DND-41 (cell line): ENCODE data around the gene WDR90.

Experiments
- ATAC-seq: fragments of 200-7000 bp; cut with Tn5 transposase; 3 replicates; pipeline ENCODE4 v1.9.1; 2021; ENCODE audit warnings: low read depth; ENCODE audit not compliant: insufficient read depth
- DNase-seq: peaks from one replicate; pipeline ENCODE4 v3.0.0-alpha.2; 2020
- H2AFZ ChIP-seq: 2 replicates; pipeline ENCODE4 v1.6.0; 2012; ENCODE audit warnings: low read depth, low read length
- H3K27ac ChIP-seq: 2 replicates; pipeline ENCODE4 v1.5.1; 2012; ENCODE audit warnings: low read length, inconsistent platforms
- H3K27me3 ChIP-seq: fragments of 200-600 bp; sonication (generic); 2 replicates; pipeline ENCODE4 v1.6.0; 2012; ENCODE audit warnings: low read length, mild to moderate bottlenecking, inconsistent platforms; ENCODE audit not compliant: insufficient read depth, poor library complexity
- H3K36me3 ChIP-seq: 2 replicates; pipeline ENCODE4 v1.5.1; 2012; ENCODE audit warnings: low read length, inconsistent platforms; ENCODE audit not compliant: insufficient read depth
- H3K4me1 ChIP-seq: 2 replicates; pipeline ENCODE4 v1.5.1; 2012; ENCODE audit warnings: mild to moderate bottlenecking, low read length; ENCODE audit not compliant: insufficient read depth
- H3K4me2 ChIP-seq: 2 replicates; pipeline ENCODE4 v1.6.0; 2012; ENCODE audit warnings: mild to moderate bottlenecking, moderate library complexity, low read length, inconsistent platforms; ENCODE audit not compliant: insufficient read depth
- H3K4me3 ChIP-seq, 2 experiments: fragments of 200-600 bp in 1 of 2; shearing (Covaris generic) in 1 of 2; 2 replicates each; pipeline ENCODE4 v1.5.1; 2012 to 2016; ENCODE audit warnings: inconsistent platforms in 2 of 2, low read length in 2 of 2, mild to moderate bottlenecking in 2 of 2, low read depth in 1 of 2, moderate library complexity in 1 of 2
- H3K79me2 ChIP-seq: 2 replicates; pipeline ENCODE4 v1.6.0; 2012; ENCODE audit warnings: low read length, inconsistent platforms; ENCODE audit not compliant: insufficient read depth
- H3K9ac ChIP-seq: 2 replicates; pipeline ENCODE4 v1.6.0; 2012; ENCODE audit warnings: low read depth, mild to moderate bottlenecking, inconsistent platforms, low read length, moderate library complexity
- H3K9me3 ChIP-seq: 2 replicates; pipeline ENCODE4 v1.5.1; 2012; ENCODE audit warnings: low read length, moderate library complexity, mild to moderate bottlenecking, inconsistent platforms; ENCODE audit not compliant: insufficient read depth, severe bottlenecking
- H4K20me1 ChIP-seq: 2 replicates; pipeline ENCODE4 v1.6.0; 2012; ENCODE audit warnings: low read length; ENCODE audit not compliant: insufficient read depth
- EZH2 ChIP-seq: IDR thresholded peaks from 3 replicates; pipeline ENCODE4 v1.6.1; 2012; ENCODE audit warnings: borderline replicate concordance, low read depth, mild to moderate bottlenecking, moderate library complexity, low read length, inconsistent platforms; ENCODE audit not compliant: severe bottlenecking
- TF ChIP-seq, protein P1 (sequence below): IDR thresholded peaks from 2 replicates; pipeline ENCODE4 v1.5.1; 2012; ENCODE audit warnings: borderline replicate concordance, low read length, moderate library complexity, mild to moderate bottlenecking; ENCODE audit not compliant: poor library complexity, severe bottlenecking; ENCODE audit errors: extremely low read depth

Gene WDR90

DNA sequence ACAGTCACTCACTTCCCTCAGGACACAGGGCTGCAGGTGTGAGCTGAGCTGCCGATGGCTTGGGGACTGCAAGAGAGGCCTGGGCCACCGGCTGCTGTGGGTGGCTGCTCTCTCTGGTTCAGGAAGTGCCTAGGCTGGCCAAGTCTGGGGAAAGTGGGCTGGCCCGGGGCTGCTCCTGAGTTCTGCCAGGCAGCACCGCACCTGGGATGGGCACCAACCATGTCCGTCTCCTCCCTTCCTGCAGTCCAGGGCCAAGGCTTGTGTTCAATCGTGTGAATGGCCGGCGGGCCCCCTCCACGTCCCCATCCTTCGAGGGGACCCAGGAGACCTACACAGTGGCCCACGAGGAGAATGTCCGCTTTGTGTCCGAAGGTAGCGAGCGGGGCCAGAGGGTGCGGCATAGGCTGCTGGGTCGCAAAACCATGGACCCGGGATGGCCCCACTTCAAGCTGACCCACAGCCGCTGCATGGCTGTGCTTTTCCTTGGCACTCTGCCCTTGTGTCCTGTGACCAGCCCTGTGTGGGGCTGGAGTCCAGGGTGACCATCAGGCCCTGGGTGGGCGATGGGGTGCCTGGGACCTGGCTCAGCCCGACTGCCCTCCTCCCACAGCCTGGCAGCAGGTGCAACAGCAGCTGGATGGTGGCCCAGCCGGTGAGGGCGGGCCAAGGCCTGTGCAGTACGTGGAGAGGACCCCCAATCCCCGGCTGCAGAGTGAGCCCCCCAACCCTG is 1.8 kb upstream of the WDR90 start:
- peaks cover 40% of the 10 kb centered on the region for H3K4me1 ChIP-seq
- TF ChIP-seq, protein P1, sequence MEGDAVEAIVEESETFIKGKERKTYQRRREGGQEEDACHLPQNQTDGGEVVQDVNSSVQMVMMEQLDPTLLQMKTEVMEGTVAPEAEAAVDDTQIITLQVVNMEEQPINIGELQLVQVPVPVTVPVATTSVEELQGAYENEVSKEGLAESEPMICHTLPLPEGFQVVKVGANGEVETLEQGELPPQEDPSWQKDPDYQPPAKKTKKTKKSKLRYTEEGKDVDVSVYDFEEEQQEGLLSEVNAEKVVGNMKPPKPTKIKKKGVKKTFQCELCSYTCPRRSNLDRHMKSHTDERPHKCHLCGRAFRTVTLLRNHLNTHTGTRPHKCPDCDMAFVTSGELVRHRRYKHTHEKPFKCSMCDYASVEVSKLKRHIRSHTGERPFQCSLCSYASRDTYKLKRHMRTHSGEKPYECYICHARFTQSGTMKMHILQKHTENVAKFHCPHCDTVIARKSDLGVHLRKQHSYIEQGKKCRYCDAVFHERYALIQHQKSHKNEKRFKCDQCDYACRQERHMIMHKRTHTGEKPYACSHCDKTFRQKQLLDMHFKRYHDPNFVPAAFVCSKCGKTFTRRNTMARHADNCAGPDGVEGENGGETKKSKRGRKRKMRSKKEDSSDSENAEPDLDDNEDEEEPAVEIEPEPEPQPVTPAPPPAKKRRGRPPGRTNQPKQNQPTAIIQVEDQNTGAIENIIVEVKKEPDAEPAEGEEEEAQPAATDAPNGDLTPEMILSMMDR, result no peak
- TF ChIP-seq EZH2, result no peak
- peak overlapping the region; percentile 87; the same call in 1 of the 2 replicates for H3K9ac ChIP-seq
- no peaks in the 10 kb centered on the region for H3K9me3 ChIP-seq
- H3K27ac ChIP-seq, result no peak overlapping the region
- no peak overlapping the region for H2AFZ ChIP-seq
- no peaks in the 10 kb centered on the region for H3K27me3 ChIP-seq
- 0 out of 2 replicates have a peak, but pooled peaks cover 3% of the 10 kb centered on the region for H4K20me1 ChIP-seq
- peak overlapping the region; percentile 92 for H3K4me2 ChIP-seq
- ATAC-seq (no peak), DNase-seq (no peak)
- H3K79me2 ChIP-seq, result peaks cover 40% of the 10 kb centered on the region
- peak overlapping the region in 1 of 2 experiments; percentile 84; a peak in 2 of 4 replicates for H3K4me3 ChIP-seq
- H3K36me3 ChIP-seq, result peaks cover 19% of the 10 kb centered on the region

DNA sequence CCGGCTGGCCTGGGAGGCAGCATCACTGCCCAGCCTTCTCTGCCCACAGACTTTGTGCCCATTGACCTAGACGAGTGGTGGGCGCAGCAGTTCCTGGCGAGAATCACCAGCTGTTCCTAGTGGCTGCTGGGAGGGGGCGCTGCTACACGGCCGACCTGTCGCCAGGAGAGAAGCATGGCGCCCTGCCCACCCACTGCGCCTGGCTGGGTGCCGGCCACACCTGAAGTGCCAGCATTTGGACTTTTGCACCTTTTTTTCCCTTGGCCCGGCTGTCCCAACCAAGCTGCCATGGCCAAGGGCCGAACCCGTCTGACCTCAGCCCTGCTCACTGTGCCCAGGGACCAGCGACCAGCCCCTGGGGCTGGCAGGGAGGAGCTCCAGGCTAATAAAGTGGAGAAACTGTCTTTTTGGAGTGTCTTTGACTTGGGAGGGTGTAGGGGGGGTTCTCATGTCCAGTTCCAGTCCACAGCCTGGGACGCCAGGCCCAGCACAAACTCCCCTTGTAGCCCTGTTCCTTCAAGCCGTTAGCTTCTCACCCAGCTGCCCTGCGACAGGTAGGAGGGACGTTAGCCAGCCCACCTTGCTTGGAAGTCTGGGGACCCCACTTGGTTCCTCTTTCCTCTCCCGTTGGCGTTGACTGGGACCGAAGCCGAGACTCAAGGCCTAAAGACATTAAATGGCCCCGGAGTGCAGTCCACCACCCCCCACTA is 939 bp upstream of the WDR90 start:
- Histone ChIP-seq H3K79me2 (peaks cover 38% of the 10 kb centered on the region), H3K4me2 (peak overlapping the region; percentile 92), H4K20me1 (0 out of 2 replicates have a peak, but pooled peaks cover 3% of the 10 kb centered on the region), H3K4me1 (peaks cover 32% of the 10 kb centered on the region), H2AFZ (peak overlapping the region; percentile 85), H3K9ac (peak overlapping the region; percentile 87), H3K4me3 (peak overlapping the region; percentile 45 to 84), H3K27me3 (no peaks in the 10 kb centered on the region), H3K27ac (peak overlapping the region; percentile 76), H3K36me3 (peaks cover 28% of the 10 kb centered on the region), H3K9me3 (no peaks in the 10 kb centered on the region)
- TF ChIP-seq, protein P1, result peak; percentile 67
- no peak for TF ChIP-seq EZH2
- ATAC-seq, result peak; percentile 27; the same call in 1 of the 3 replicates
- DNase-seq, result peak; percentile 55

DNA sequence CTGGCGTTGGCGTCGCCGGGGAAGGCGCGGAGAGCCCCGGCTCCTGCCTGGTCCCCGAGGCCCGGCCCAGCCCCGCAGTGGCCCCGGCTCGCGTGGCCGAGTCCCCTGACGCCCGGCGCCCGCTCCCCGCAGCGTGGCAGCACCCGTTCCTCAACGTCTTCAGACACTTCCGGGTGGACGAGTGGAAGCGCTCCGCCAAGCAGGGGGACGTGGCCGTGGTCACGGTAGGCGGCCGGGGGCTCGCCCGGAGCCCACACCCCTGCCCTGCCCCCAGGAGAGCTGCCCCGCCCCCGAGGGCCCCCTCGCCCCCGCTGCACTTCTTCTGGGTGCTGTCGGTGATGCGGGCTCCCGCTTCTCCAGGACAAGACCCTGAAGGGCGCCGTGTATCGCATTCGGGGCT is 466 bp downstream of the WDR90 start:
- Histone ChIP-seq H3K9me3 (no peaks in the 10 kb centered on the region), H3K4me3 (peak overlapping the region; percentile 45 to 84; a peak in 3 of 4 replicates), H3K27ac (peak overlapping the region; percentile 65), H2AFZ (peak overlapping the region; percentile 78), H4K20me1 (0 out of 2 replicates have a peak, but pooled peaks cover 3% of the 10 kb centered on the region), H3K4me2 (peak overlapping the region; percentile 92), H3K36me3 (peaks cover 38% of the 10 kb centered on the region), H3K79me2 (peaks cover 38% of the 10 kb centered on the region), H3K4me1 (peaks cover 29% of the 10 kb centered on the region), H3K9ac (peak overlapping the region; percentile 87), H3K27me3 (no peaks in the 10 kb centered on the region)
- peak; percentile 23 for ATAC-seq
- peak; percentile 41 for DNase-seq
- TF ChIP-seq, protein P1, result no peak
- no peak for TF ChIP-seq EZH2
